ENCODE results near the gene NANOS3.

- TF ChIP-seq FOXK2 (IDR thresholded peaks at IDR 0.05) (no peak), BHLHE40 (IDR thresholded peaks at IDR 0.05; ENCODE audit: borderline replicate concordance) (no peak), HDGF (IDR thresholded peaks at IDR 0.05; ENCODE audit: borderline replicate concordance) (no peak), LEF1 (IDR thresholded peaks at IDR 0.05; ENCODE audit: borderline replicate concordance) (no peak), SP1 (IDR thresholded peaks at IDR 0.05) (no peak), ZNF384 (IDR thresholded peaks at IDR 0.05) (no peak), PKNOX1 (IDR thresholded peaks at IDR 0.05) (no peak), TARDBP (IDR thresholded peaks at IDR 0.05) (no peak), L3MBTL2 (conservative IDR thresholded peaks at IDR 0.05) (no peak), FOXM1 (IDR thresholded peaks at IDR 0.05; ENCODE audit: borderline replicate concordance) (no peak), FOXA1 (IDR thresholded peaks at IDR 0.05) (no peak)
These were observed 32.8 kb upstream of the NANOS3 start for GRCh38 chr19:13844130-13844631.

Measured in HEK293T (cell line).